Activated naive CD4-positive, alpha-beta T cell treated with anti-CD3 and anti-CD28 coated beads, Interleukin-2, amount 50 U/mL, for 72 hours (primary cell): ENCODE data around the gene F10. TPM values are rescaled to one million over a fixed set of nuclear protein-coding genes. Genes with fewer than 3 reads are reported as not detected.

Source experiments
- ATAC-seq, 2 donors: fragments of 150-1000 bp; cut with Tn5 transposase; 2 replicates each; pipeline ENCODE4 v1.10.0; 2021; ENCODE audit warnings: mild to moderate bottlenecking in 2 of 2, moderate library complexity in 2 of 2
- DNase-seq, 2 donors: peaks; one replicate each; pipeline ENCODE4 v3.0.0; 2021 to 2022; ENCODE audit warnings: low spot score in 2 of 2
- H3K27ac Mint-ChIP-seq, 2 donors: one replicate each; pipeline ENCODE4 v1.8.0; 2022; ENCODE audit warnings: mild to moderate bottlenecking in 2 of 2, mixed read lengths in 2 of 2
- H3K36me3 Mint-ChIP-seq, 2 donors: one replicate each; pipeline ENCODE4 v1.8.0; 2022; ENCODE audit warnings: mixed read lengths in 2 of 2
- H3K9me3 Mint-ChIP-seq, 2 donors: one replicate each; pipeline ENCODE4 v1.8.0; 2022; ENCODE audit warnings: mixed read lengths in 2 of 2
- total RNA-seq, 2 donors: library from RNA; stranded (reverse); gene quantifications; one replicate each; pipeline ENCODE4 v1.2.3, GENCODE V29; 2022

F10 gene
- total RNA-seq, 2 donors from 2014 or later: not detected

DNA sequence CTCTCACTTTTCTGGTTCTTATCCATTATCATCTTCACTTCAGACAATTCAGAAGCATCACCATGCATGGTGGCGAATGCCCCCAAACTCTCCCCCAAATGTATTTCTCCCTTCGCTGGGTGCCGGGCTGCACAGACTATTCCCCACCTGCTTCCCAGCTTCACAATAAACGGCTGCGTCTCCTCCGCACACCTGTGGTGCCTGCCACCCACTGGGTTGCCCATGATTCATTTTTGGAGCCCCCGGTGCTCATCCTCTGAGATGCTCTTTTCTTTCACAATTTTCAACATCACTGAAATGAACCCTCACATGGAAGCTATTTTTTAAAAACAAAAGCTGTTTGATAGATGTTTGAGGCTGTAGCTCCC, 2.8 kb upstream of the F10 start:
- no peaks in the 10 kb centered on the region for H3K9me3 Mint-ChIP-seq
- DNase-seq: no peak
- no peak overlapping the region for H3K27ac Mint-ChIP-seq
- no peak for ATAC-seq
- no peaks in the 10 kb centered on the region for H3K36me3 Mint-ChIP-seq

DNA sequence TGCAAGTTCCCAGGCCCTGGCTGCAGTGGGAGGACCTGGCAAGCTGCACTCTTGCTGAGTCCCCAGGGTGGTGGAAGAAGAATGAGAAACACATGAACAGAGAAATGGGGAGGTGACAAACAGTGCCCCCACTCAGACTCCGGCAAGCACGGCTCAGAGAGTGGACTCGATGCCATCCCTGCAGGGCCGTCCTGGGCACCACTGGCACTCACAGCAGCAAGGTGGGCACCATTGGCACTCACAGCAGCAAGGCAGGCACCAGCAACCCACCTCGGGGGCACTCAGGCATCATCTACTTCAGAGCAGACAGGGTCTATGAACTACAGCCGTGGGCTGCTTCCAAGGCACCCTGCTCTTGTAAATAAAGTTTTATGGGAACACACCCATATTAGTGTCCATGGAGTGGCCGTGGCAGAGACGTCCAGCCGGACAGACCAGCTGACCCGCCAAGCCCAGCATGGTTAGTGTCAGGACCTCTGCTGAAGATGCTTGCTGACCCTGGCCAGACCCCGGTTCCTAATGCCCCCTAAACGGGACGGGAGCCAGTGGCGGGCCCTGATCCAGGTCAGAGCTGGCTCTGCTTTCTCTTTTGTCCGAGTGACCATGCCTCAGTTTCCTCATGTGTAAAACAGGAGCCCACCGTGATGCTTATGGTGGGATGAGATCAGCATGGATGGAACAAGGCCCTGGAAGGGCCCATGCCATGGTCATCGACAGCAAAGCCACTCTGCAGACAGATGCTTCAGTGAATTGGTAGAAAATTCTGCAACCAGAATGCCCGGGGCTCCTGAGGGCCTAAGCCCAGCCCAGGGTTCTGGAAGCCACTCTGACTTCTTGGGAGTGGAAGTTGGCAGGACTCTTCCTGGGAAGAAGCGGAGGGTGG, 2.1 kb upstream of the F10 start:
- H3K9me3 Mint-ChIP-seq: no peaks in the 10 kb centered on the region
- H3K27ac Mint-ChIP-seq: no peak overlapping the region
- peak in 1 of 2 donors; percentile 38 for DNase-seq
- no peak for ATAC-seq
- no peaks in the 10 kb centered on the region for H3K36me3 Mint-ChIP-seq

DNA sequence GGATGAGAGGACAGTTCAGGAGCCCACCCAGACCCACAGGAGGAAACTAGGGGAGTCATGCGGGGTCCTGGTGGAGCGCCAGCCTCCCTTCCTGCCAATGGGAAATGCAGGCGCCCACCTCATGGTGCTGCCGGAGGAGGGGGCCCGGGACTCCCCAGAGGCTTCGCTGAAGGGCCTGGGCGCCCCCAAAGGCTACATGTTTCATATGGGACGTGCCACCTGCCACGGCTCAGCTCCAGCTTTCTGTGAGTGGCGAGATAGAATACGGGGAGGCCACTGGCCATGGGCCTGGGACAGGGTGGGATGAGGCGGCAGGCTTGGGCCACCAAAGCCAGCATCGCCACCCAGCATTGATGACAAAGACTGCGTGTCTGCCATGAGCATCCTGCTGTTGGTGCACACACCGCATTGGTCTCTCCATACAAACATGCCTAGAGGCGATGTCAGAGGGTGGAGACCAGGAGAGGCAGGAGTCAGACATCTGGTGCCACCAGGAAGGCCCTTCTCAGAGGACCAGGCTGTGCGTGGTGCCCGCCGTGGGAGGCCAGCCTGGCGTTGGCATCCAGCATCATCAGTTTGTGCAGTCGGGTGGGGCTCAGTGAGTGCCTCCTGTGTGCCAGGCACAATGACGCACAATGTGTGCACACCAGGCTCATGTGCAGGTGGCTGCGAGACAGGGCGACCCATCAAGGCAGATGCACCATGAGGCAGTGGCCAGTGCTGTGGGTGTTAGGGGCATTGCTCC, 1.2 kb upstream of the F10 start:
- Mint-ChIP-seq H3K27ac (no peak overlapping the region), H3K9me3 (no peaks in the 10 kb centered on the region)

DNA sequence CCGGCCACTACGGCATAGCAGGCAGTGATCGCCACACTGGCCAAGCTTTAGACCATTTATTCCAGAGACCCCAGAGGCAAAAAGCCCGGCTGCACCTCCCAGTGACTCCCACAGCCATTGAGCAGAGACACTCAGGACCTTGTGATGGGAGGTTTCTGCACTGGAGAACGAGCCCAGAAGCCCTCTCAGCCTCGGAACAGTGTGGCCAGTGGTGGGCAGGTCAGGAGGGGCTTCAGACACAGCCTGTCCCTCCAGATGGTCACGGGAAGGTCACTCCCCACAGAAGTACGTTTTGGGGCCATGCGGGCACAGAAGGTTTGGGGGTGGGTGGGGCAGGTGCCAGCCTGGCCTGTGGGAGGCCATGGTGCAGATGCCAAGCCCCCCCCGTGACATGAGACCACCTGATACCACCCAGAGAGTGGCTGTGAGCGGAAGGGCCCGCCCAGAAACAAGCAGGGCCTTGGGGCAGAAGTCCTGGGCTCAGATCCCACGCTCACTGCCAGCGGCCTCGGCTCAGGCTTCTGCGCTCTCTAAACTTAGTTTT, 599 bp upstream of the F10 start:
- H3K36me3 Mint-ChIP-seq: no peaks in the 10 kb centered on the region
- no peaks in the 10 kb centered on the region for H3K9me3 Mint-ChIP-seq
- no peak for ATAC-seq
- no peak overlapping the region for H3K27ac Mint-ChIP-seq
- DNase-seq: peak in 1 of 2 donors; percentile 37

More for the DNA sequence above, 1.2 kb upstream of the F10 start:
- peak in 1 of 2 donors; percentile 48 for DNase-seq
- ATAC-seq: no peak
- H3K36me3 Mint-ChIP-seq: no peaks in the 10 kb centered on the region

DNA sequence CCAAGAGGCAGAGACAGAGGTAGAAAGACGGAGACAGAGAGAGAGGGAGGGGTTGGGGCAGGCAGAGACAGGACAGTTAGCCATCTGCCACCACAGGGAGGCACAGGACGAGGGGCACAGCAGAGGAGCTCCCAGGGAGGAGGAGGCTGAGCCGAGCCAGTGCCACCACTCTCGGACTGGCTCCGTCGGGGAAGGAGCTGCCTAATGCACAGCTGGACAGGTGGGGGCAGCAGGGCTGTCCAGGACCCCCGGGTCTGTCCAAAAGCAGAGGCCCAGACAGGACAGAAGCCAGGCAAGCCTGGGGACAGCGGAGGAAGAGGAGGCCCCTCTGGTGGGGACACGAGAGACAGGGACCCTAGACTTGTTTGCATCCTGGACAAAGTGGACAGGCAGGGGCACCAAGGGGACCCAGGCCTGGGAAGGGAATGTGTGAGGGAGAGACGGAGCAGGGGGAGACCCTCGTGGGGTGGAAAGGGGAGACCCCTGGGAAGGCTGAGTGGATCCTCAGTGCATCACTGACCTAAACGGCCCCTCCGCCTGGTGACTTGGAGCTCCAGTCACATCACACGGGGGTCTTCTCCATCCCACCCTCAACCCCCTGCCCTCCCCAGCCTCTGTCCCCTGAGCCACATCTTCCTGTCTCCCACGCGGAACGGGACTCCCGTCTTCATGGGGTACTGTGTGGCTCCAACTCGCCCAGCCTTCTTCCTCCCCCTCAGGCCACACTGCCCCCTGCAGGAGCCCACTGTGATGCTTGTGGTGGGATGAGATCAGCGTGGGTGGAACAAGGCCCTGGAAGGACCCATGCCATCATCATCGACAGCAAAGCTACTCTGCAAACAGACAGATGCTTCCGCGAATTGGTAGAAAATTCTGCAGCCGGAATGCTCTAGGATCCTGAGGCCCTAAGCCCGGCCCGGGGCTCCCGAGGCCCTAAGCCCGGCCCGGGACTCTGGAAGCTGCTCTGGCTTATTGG, 915 bp downstream of the F10 start:
- DNase-seq: peak in 1 of 2 donors; percentile 48
- Mint-ChIP-seq H3K27ac (no peak overlapping the region), H3K9me3 (no peaks in the 10 kb centered on the region), H3K36me3 (no peaks in the 10 kb centered on the region)
- ATAC-seq: no peak

DNA sequence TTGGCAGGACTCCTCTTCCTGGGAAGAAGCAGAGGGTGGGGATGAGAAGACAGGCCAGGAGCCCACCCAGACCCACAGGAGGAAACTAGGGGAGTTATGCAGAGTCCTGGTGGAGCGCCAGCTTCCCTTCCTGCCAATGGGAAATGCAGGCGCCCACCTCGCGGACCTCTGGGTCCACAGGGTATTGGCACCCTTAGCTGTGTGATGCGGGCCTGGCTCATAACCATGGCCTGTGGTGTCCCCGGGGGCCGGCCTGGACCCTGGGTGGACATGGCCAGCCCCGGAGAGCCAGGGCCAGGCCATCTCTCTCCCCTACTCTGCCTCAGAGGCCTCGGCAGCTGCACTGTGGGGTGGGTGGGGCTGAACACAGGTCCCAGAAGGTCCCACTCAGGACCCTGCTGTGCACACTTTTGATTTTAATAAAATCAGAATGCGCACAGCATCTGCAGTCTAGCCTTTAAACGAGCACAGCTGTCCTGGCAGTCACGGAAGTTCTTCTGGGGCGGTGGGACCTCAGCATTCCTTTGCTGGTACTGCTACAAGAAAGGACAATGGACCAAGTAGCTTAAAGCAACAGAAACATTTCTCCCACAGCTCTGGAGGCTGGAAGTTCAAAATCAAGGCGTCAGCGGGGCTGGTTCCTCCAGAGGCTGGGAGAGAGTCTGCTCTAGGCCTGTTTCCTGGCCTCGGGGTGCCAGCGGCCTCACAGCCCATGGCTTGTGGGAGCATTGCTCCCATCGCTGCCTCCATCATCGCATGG, 1.8 kb downstream of the F10 start:
- ATAC-seq: no peak
- no peaks in the 10 kb centered on the region for H3K9me3 Mint-ChIP-seq
- no peak overlapping the region for H3K27ac Mint-ChIP-seq

DNA sequence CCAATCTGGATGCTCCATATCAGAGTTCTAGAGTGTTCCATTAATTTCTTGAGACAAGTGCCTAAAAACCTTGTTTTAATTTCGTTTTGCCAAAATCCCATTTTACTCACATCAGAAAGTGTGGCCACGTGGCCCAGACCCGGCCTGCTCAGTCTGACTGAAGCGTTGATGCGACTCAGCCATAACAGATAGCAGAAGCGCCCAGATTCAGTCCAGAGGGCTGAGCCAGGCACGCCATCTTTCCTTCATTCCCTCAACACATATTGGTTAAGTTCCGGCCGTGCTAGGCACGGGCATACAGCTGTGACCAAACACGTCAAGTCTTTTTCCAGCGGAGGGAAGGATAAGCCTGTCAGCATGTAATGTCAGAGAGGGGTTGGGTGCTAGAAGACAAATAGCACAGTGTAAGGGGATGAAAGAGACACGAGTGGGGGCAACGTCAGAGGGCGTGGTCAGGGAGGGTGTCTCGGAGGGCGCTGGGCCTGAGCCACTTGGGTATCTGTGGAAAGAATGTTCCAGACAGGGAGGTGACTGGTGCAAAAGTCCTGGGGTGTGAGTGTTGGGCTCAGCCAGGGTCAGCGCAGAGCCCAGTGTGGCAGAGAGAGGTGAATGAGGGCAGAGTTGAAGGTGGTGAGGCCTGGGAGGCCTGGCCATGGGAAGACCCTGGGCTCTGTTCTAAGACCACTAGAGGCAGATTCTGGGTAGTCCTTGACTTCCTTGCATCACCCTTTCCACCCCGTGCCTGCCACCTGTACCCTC, 3.1 kb downstream of the F10 start:
- peak in 1 of 2 donors; percentile 28 for DNase-seq
- ATAC-seq: no peak
- Mint-ChIP-seq H3K27ac (peak overlapping the region in 1 of 2 donors; percentile 52), H3K9me3 (peaks cover 0 to 5% of the 10 kb centered on the region in 2 donors), H3K36me3 (peaks cover 0 to 6% of the 10 kb centered on the region in 2 donors)

More for the DNA sequence above, 1.8 kb downstream of the F10 start:
- DNase-seq: peak in 1 of 2 donors; percentile 34
- no peaks in the 10 kb centered on the region for H3K36me3 Mint-ChIP-seq

DNA sequence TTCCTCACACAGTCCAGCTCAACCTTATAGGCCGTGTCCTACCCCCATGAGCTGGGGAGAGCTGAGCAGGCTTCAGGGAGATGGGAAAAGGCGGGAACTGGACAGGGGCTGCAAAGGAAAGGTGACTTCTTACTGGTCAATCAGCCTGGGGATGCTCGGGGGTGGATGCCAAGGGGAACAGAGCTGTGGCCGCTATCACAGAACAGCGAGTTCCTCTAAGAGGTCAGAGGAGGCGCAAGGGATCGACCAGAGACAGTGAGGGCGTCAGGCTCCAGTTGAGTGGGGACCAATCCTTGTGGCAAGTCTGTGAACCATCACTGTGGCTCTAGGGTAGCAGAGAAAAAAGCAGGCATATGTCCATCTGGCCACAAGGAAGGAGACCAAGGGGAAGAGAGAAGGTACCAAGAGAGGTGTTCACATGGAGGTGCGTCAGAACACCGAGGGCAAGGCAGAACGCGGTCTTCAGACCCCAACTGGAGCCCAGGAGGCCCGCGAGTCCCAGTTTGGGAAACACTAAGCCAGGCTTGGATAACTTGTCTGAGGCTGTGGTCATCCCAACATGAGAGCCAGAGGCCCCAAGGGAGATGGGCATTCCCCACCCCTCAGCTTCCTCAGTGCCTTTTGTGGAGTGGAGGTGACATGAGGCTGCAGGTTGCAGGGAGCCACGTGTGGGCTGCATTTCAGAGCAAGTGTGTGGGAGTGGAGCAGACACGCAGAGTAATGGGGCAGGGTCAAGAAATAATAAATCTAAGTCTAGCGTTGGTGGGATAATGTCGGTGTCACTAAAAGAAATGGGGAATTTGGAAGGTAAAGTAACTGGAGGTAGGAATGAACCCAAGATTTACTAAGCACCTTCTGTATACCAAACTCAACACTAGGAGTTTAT, 3.9 kb downstream of the F10 start:
- no peak overlapping the region for H3K27ac Mint-ChIP-seq
- H3K36me3 Mint-ChIP-seq: peaks cover 0 to 6% of the 10 kb centered on the region in 2 donors
- ATAC-seq (no peak), DNase-seq (peak in 1 of 2 donors; percentile 37)
- H3K9me3 Mint-ChIP-seq: peaks cover 0 to 5% of the 10 kb centered on the region in 2 donors

DNA sequence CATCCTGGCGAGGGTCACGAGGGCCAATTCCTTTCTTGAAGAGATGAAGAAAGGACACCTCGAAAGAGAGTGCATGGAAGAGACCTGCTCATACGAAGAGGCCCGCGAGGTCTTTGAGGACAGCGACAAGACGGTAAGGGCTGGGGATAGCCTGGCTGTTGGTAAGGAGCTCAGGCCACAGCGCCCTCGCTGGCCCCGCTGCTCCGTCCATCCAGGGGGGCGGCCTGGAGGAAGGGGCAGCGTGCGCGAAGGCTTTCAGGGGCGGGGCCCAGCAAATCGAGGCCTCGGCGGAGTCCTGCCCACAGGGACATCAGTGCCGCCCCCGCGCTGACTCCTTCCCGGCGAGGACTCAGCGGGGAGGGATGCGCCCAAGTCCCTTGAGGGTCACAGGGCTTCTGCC, 6.9 kb downstream of the F10 start:
- Mint-ChIP-seq H3K36me3 (peaks cover 0 to 6% of the 10 kb centered on the region in 2 donors), H3K9me3 (peaks cover 0 to 5% of the 10 kb centered on the region in 2 donors), H3K27ac (peak overlapping the region in 1 of 2 donors; percentile 75)
- peak in 1 of 2 donors; percentile 51 for DNase-seq
- peak in 1 of 2 donors; percentile 34 for ATAC-seq

DNA sequence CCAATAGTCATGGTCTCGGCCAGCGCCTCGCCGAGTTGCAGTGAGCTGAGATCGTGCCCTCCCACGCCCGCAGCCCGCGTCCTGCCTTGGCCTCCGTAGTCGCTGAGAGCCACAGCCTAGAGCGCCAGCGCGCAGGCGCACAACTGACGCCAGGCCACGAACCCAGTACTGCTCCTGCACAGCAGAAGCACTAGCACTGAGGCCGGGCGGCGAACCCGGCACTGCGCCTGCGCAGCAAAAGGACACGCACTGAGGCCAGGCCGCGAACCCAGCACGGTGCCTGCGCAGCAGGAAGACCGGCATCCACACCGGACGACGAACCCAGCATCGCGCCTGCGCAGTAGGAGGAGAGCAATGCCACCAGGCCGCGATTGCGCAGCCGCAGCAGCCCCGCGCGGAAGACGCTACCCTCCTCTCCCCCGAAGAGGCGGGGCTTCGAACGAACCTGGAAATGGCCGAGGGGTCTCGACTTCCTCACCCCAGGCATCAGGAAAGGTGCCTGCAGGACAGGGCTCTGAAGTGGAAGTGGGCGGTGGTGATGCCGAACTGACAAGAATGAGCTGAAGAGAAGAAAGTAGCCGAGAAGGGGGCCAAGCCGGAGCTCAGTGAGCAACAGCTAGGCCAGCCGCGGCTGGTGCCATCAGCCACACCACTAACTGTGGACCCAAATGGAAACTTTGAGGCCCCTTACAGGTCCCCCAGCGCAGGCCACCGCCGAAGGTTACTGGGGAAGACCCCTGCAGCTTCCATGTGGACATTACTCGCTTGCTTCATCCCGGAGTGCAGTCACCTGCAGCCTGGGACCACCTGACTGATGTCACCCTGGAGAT, 7.5 kb downstream of the F10 start:
- H3K27ac Mint-ChIP-seq: peak overlapping the region in 1 of 2 donors; percentile 75
- ATAC-seq (peak; percentile 76 to 91), DNase-seq (peak; percentile 50 to 71)
- peaks cover 0 to 6% of the 10 kb centered on the region in 2 donors for H3K36me3 Mint-ChIP-seq
- H3K9me3 Mint-ChIP-seq: peaks cover 0 to 5% of the 10 kb centered on the region in 2 donors

DNA sequence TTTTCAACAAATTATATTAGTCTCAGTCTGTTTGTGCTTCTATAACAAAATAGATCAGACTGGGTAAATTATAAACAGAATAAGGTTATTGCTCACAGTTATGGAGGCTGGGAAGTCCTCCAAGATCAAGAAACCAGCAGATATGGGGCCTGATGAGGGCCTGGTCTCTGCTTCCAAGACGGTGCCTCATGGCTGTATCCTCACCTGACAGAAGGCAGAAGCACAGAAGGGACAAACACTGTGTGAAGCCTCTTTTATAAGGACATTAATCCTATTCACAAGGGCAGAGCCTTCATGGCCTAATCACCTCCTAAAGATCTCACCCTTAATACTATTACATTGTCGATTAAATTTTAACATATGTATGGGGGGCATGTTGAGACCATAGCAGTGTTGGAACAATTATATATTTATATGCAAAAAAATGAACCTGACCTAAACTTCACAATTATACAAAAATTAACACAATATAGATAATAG, 12.7 kb downstream of the F10 start:
- DNase-seq: no peak
- Mint-ChIP-seq H3K27ac (no peak overlapping the region), H3K36me3 (peaks cover 0 to under 1% of the 10 kb centered on the region in 2 donors), H3K9me3 (no peaks in the 10 kb centered on the region)
- no peak for ATAC-seq

DNA sequence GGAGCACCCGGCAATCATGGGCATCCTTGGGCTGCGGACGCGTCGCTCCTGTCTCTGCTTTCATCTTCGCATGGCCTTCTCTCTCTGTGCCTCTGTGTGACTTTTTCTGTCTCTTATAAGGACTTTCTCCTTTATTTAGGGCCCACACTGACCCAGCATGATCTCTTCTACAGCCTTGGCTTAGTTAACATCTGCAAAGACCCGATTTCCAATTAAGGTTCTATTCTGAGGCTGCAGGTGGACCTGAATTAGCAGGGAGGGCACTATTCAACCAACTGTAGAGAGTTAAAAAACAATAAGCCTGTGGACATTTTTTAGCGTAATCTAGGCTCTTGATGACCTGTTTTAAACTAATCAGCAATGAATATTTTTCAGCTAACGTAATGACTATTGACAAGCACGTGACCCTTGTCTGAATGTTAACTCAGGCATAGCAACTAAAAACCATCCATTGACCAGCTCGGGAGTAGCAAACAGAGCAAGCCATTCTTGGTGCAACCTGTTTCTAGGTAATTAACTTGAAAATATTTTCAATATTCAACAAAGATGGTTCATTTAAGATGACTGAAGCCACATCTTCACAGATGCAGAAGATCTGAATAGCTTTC, 15.2 kb downstream of the F10 start:
- no peaks in the 10 kb centered on the region for H3K9me3 Mint-ChIP-seq
- H3K27ac Mint-ChIP-seq: no peak overlapping the region
- H3K36me3 Mint-ChIP-seq: no peaks in the 10 kb centered on the region
- no peak for ATAC-seq
- DNase-seq: no peak
